ENCODE measurements around the gene ANKLE2. TPM values are rescaled to one million over a fixed set of nuclear protein-coding genes. Genes with fewer than 3 reads are reported as not detected.
A peak's percentile ranks its signal among the peaks of the same experiment; 100 is the strongest.

Gene ANKLE2
- total and polyA plus RNA-seq, 10 of the 15 experiments (the other 5 are each of a cell fraction or from before 2014, with no cell fraction given) = 4.3 to 89.4 (median 53.0) TPM

DNA sequence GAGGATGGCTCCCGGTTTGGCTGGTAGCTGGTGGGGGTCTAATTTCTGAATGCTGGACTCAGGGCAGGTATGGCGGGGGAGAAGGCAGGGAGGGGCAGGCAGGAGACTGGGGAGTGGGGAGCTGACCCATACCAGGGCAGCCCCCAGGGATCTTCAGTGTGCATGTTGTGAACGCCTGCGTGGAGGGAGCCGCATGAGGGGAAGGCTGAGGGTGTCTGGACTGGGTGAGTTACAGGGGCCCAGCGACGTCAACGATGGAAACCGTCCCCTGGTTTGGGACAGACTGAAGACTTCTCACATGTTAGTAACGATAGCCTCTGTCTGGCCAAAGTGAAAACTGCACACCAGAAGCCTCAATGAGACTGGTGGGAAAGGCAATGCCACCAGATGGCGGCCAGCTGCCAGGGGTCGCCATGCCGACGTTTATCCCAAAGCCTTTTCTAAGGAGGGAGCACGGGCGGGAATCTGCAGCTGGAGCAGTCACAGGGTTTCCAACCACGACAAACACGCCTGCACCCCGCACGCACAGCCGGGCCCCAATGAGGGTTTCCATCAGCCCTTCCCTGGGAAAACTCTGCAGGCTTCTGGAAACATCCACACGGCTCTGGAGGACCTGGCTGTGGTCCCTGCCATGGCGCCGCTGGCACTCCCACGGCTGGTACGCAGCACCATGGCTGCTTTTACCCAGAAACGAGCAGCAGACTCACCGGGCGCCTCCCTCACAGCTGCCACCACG is 37.0 kb downstream of the ANKLE2 start:
- RAD21 ChIA-PET (ENCODE audit: unreplicated experiment) = no interaction called here

DNA sequence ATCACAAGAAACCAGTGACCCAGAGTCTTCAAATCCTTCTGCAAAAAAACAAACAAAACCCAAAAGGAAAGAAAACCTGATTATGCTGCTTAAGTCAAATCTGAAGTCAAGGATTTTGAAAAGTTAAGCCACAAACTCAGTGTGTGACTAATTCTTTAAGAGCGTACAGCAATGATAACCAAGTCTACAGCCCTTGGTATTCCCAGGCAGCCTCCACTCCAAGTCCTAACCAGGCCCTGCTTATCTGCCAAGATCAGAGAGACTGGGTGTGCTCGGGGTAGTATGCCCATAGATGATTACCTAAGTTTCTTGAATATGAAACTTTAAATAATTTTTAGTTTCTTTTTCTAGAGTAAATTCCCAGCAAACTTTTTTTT is 37.9 kb downstream of the ANKLE2 start:
- no peak overlapping the region for H3K4me2 ChIP-seq (ENCODE audit: control insufficient read depth, insufficient read depth)
- ChIA-PET SMC1A (ENCODE audit: uncharacterized antibody, unreplicated experiment) (no interaction called here), RAD21 (ENCODE audit: unreplicated experiment) (no interaction called here), CTCF (no interaction called here), POLR2A (no interaction called here)
- no peaks in the 10 kb centered on the region; the same call in 2 of the 3 replicates for H3K9me3 ChIP-seq (replicated peaks; ENCODE audit: control insufficient read depth, insufficient read depth, low read length)
- no peak overlapping the region for H3K4me3 ChIP-seq
- FAIRE-seq (no peak), DNase-seq (ENCODE audit: low read depth, low spot score) (no peak), ATAC-seq (no peak)
- H3K36me3 ChIP-seq (ENCODE audit: control insufficient read depth in 2 of 2, insufficient read depth in 2 of 2, low read length in 1 of 2) = peaks cover 39 to 45% of the 10 kb centered on the region in 2 experiments
- intact Hi-C loops (cut with micrococcal nuclease; ENCODE audit: unreplicated experiment) = no loop called here
- 0 out of 2 replicates have a peak, but pooled peaks cover 8% of the 10 kb centered on the region for H4K20me1 ChIP-seq (ENCODE audit: control insufficient read depth, insufficient read depth)
- no peaks in the 10 kb centered on the region for H3K27me3 ChIP-seq (replicated peaks in 1 of 2; ENCODE audit: control insufficient read depth in 2 of 2, insufficient read depth in 2 of 2, low read length in 1 of 2)
- no TSS peak for BruUV-seq (replicated peaks)
- H3K4me1 ChIP-seq (ENCODE audit: control insufficient read depth, insufficient read depth, low read length) = no peaks in the 10 kb centered on the region
- WGBS (ENCODE audit: insufficient coverage, insufficient replicate concordance, low lambda C conversion rate, missing lambda C conversion rate) = 70% methylated on average over 2 of the region's 2 CpGs
- H3K27ac ChIP-seq (ENCODE audit: control insufficient read depth, insufficient read depth) = no peak overlapping the region
- H2AFZ ChIP-seq (ENCODE audit: control insufficient read depth, low read depth, low read length) = no peak overlapping the region
- no peak overlapping the region for H3K9ac ChIP-seq (ENCODE audit: control insufficient read depth, insufficient read depth, low read length)
- H3K79me2 ChIP-seq (ENCODE audit: control insufficient read depth, insufficient read depth, low read length) = no peaks in the 10 kb centered on the region
- in situ Hi-C loops (cut with MboI) = no loop called here
- TF ChIP-seq, protein P1, sequence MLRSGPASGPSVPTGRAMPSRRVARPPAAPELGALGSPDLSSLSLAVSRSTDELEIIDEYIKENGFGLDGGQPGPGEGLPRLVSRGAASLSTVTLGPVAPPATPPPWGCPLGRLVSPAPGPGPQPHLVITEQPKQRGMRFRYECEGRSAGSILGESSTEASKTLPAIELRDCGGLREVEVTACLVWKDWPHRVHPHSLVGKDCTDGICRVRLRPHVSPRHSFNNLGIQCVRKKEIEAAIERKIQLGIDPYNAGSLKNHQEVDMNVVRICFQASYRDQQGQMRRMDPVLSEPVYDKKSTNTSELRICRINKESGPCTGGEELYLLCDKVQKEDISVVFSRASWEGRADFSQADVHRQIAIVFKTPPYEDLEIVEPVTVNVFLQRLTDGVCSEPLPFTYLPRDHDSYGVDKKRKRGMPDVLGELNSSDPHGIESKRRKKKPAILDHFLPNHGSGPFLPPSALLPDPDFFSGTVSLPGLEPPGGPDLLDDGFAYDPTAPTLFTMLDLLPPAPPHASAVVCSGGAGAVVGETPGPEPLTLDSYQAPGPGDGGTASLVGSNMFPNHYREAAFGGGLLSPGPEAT (IDR thresholded peaks at IDR 0.05; ENCODE audit: low read depth) = no peak
- TF ChIP-seq NR2F1 (conservative IDR thresholded peaks at IDR 0.05) (no peak), HDAC2 (IDR thresholded peaks at IDR 0.05) (no peak)
- TF ChIP-seq, protein P2, sequence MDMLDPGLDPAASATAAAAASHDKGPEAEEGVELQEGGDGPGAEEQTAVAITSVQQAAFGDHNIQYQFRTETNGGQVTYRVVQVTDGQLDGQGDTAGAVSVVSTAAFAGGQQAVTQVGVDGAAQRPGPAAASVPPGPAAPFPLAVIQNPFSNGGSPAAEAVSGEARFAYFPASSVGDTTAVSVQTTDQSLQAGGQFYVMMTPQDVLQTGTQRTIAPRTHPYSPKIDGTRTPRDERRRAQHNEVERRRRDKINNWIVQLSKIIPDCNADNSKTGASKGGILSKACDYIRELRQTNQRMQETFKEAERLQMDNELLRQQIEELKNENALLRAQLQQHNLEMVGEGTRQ (IDR thresholded peaks at IDR 0.05; ENCODE audit: borderline replicate concordance, low read depth, low read length) = no peak
- TF ChIP-seq, protein P3, sequence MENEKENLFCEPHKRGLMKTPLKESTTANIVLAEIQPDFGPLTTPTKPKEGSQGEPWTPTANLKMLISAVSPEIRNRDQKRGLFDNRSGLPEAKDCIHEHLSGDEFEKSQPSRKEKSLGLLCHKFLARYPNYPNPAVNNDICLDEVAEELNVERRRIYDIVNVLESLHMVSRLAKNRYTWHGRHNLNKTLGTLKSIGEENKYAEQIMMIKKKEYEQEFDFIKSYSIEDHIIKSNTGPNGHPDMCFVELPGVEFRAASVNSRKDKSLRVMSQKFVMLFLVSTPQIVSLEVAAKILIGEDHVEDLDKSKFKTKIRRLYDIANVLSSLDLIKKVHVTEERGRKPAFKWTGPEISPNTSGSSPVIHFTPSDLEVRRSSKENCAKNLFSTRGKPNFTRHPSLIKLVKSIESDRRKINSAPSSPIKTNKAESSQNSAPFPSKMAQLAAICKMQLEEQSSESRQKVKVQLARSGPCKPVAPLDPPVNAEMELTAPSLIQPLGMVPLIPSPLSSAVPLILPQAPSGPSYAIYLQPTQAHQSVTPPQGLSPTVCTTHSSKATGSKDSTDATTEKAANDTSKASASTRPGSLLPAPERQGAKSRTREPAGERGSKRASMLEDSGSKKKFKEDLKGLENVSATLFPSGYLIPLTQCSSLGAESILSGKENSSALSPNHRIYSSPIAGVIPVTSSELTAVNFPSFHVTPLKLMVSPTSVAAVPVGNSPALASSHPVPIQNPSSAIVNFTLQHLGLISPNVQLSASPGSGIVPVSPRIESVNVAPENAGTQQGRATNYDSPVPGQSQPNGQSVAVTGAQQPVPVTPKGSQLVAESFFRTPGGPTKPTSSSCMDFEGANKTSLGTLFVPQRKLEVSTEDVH (IDR thresholded peaks at IDR 0.05; ENCODE audit: low read depth, partially characterized antibody) = no peak

More for the DNA sequence above, 37.0 kb downstream of the ANKLE2 start:
- 0 out of 2 replicates have a peak, but pooled peaks cover 8% of the 10 kb centered on the region for H4K20me1 ChIP-seq (ENCODE audit: control insufficient read depth, insufficient read depth)
- WGBS (ENCODE audit: insufficient coverage, insufficient replicate concordance, low lambda C conversion rate, missing lambda C conversion rate) = 97% methylated on average over 28 of the region's 30 CpGs
- FAIRE-seq (no peak), ATAC-seq (no peak), DNase-seq (ENCODE audit: low read depth, low spot score) (no peak)
- H2AFZ ChIP-seq (ENCODE audit: control insufficient read depth, low read depth, low read length) = no peak overlapping the region
- no peak overlapping the region for H3K27ac ChIP-seq (ENCODE audit: control insufficient read depth, insufficient read depth)
- BruUV-seq (replicated peaks) = no TSS peak
- in situ Hi-C loops (cut with MboI) = no loop called here
- H3K36me3 ChIP-seq (ENCODE audit: control insufficient read depth in 2 of 2, insufficient read depth in 2 of 2, low read length in 1 of 2) = peaks cover 30 to 48% of the 10 kb centered on the region in 2 experiments
- no peaks in the 10 kb centered on the region for H3K79me2 ChIP-seq (ENCODE audit: control insufficient read depth, insufficient read depth, low read length)
- H3K4me1 ChIP-seq (ENCODE audit: control insufficient read depth, insufficient read depth, low read length) = no peaks in the 10 kb centered on the region
- POLR2A ChIA-PET = no interaction called here
- H3K4me2 ChIP-seq (ENCODE audit: control insufficient read depth, insufficient read depth) = no peak overlapping the region
- SMC1A ChIA-PET (ENCODE audit: uncharacterized antibody, unreplicated experiment) = no interaction called here
- CTCF ChIA-PET = no interaction called here
- H3K9ac ChIP-seq (ENCODE audit: control insufficient read depth, insufficient read depth, low read length) = no peak overlapping the region
- H3K4me3 ChIP-seq = no peak overlapping the region
- no peaks in the 10 kb centered on the region for H3K27me3 ChIP-seq (replicated peaks in 1 of 2; ENCODE audit: control insufficient read depth in 2 of 2, insufficient read depth in 2 of 2, low read length in 1 of 2)
- H3K9me3 ChIP-seq (replicated peaks; ENCODE audit: control insufficient read depth, insufficient read depth, low read length) = no peaks in the 10 kb centered on the region; the same call in 2 of the 3 replicates
- intact Hi-C loops (cut with micrococcal nuclease; ENCODE audit: unreplicated experiment) = no loop called here
- TF ChIP-seq NRF1 (conservative IDR thresholded peaks at IDR 0.05; ENCODE audit: low read depth, low read length) (no peak), RFX5 (IDR thresholded peaks at IDR 0.05; ENCODE audit: low read depth, low read length) (no peak), POLR2A (IDR thresholded peaks at IDR 0.05; ENCODE audit: low read depth, low read length) (0 out of 2 replicates have a peak, but pooled peaks have one; percentile 11), SMAD5 (IDR thresholded peaks at IDR 0.05; ENCODE audit: low read depth) (no peak)
